ENCODE results near the gene LRPPRC.

LRPPRC gene

GRCh38 chr2:43985359-43985758 lies 10.4 kb downstream of the LRPPRC start:
- H3K4me1 ChIP-seq, result no peaks in the 10 kb centered on the region
- H3K27ac ChIP-seq, result no peak overlapping the region
- no peaks in the 10 kb centered on the region for H3K36me3 ChIP-seq (ENCODE audit: control insufficient read depth, insufficient read depth, low read length)
- no peaks in the 10 kb centered on the region for H3K27me3 ChIP-seq (ENCODE audit: control insufficient read depth, insufficient read depth, low read length)
- no peaks in the 10 kb centered on the region for H3K9me3 ChIP-seq (ENCODE audit: control insufficient read depth, low read length)
- H3K4me2 ChIP-seq (ENCODE audit: low read length), result no peak overlapping the region
- peaks cover 27% of the 10 kb centered on the region for H3K79me2 ChIP-seq
- TF ChIP-seq, protein P1, sequence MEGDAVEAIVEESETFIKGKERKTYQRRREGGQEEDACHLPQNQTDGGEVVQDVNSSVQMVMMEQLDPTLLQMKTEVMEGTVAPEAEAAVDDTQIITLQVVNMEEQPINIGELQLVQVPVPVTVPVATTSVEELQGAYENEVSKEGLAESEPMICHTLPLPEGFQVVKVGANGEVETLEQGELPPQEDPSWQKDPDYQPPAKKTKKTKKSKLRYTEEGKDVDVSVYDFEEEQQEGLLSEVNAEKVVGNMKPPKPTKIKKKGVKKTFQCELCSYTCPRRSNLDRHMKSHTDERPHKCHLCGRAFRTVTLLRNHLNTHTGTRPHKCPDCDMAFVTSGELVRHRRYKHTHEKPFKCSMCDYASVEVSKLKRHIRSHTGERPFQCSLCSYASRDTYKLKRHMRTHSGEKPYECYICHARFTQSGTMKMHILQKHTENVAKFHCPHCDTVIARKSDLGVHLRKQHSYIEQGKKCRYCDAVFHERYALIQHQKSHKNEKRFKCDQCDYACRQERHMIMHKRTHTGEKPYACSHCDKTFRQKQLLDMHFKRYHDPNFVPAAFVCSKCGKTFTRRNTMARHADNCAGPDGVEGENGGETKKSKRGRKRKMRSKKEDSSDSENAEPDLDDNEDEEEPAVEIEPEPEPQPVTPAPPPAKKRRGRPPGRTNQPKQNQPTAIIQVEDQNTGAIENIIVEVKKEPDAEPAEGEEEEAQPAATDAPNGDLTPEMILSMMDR (IDR thresholded peaks at IDR 0.05), result no peak
- no peak overlapping the region for H3K9ac ChIP-seq
- H3K4me3 ChIP-seq (ENCODE audit: low read depth, low read length), result no peak overlapping the region
- no peak overlapping the region for H2AFZ ChIP-seq

DNA sequence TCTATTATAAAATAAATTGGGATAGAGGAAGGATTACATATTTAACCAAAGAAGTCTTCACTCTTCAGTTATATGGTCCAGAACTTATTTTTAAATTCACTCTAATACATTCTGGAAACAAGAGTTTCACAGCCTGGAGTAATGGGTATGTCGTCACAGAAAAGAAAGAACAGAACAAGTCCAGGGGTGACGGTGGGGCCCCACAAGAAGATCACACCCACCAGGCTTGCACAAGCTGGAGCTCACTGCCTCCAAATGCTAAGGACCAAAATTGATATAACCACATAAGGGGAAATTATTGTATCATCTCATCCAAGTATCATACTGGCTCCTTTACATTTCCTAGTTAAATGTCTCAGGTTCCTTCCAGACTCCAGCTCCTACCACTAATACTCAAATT lies 11.3 kb downstream of the LRPPRC start:
- H3K9me3 ChIP-seq (ENCODE audit: control insufficient read depth, low read length), result no peaks in the 10 kb centered on the region
- H2AFZ ChIP-seq, result no peak overlapping the region
- no peaks in the 10 kb centered on the region for H3K36me3 ChIP-seq (ENCODE audit: control insufficient read depth, insufficient read depth, low read length)
- TF ChIP-seq, protein P1 (IDR thresholded peaks at IDR 0.05), result no peak
- no peak overlapping the region for H3K9ac ChIP-seq
- no peaks in the 10 kb centered on the region for H3K27me3 ChIP-seq (ENCODE audit: control insufficient read depth, insufficient read depth, low read length)
- peaks cover 21% of the 10 kb centered on the region for H3K79me2 ChIP-seq
- H3K4me3 ChIP-seq (ENCODE audit: low read depth, low read length), result no peak overlapping the region
- no peak overlapping the region for H3K4me2 ChIP-seq (ENCODE audit: low read length)
- no peak overlapping the region for H3K27ac ChIP-seq
- H3K4me1 ChIP-seq, result no peaks in the 10 kb centered on the region

DNA sequence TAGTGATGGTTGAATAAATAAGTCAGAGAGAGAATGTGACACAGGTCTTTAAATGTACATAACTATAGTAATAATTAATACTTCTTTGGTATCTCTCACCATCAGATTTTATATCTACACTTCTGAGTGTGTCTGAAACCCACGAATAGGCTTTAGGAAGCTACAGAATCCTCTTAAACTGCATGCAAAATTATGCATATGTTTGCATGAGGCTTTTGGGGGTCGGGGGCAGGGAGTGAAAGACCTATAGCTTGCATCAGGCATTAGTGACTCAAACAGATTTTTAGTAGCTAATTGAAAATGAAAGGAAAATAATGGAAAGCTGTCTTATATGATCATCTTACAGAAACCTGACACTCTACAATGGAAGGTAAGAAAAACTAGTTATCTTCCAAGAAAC lies 14.9 kb downstream of the LRPPRC start:
- H3K9ac ChIP-seq, result no peak overlapping the region
- H2AFZ ChIP-seq, result no peak overlapping the region
- H3K36me3 ChIP-seq (ENCODE audit: control insufficient read depth, insufficient read depth, low read length), result no peaks in the 10 kb centered on the region

DNA sequence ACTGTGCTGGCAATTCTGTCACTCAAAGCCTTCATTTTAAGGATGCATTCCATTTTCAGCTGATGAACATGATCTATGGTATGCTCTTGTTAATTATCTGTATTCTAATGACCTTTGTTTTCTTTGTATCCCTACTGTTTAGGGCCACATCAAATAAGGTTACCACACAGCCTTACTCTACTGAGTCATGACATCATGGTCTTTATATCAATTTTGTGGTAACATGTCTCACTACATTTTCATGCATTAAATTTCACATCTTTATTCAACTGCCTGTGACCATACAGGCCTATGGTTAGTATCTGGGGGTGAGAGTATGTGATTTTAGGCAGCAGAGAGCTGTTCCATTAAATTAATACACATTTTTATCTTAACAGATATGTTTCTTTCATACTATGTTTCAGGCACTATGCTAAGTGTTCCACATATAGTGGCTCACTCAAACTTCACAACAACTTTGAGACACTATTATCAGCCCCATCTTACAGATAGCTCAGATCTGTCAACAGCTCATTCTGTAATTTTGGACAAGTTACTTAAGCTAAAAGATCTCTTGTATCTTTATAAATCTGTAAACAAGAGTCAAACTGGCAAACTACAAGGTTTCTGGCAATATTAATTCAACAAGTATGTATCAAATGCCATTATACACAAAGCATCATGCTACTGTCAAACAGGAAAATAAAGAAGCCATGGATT lies 18.0 kb downstream of the LRPPRC start:
- Histone ChIP-seq H3K4me1 (no peaks in the 10 kb centered on the region), H3K9ac (no peak overlapping the region), H3K36me3 (ENCODE audit: control insufficient read depth, insufficient read depth, low read length) (no peaks in the 10 kb centered on the region), H3K9me3 (ENCODE audit: control insufficient read depth, low read length) (no peaks in the 10 kb centered on the region), H3K4me2 (ENCODE audit: low read length) (no peak overlapping the region), H3K27ac (no peak overlapping the region), H3K4me3 (ENCODE audit: low read depth, low read length) (no peak overlapping the region), H3K27me3 (ENCODE audit: control insufficient read depth, insufficient read depth, low read length) (no peaks in the 10 kb centered on the region), H3K79me2 (no peaks in the 10 kb centered on the region), H2AFZ (no peak overlapping the region)
- TF ChIP-seq, protein P1 (IDR thresholded peaks at IDR 0.05), result no peak

More for the DNA sequence above, 14.9 kb downstream of the LRPPRC start:
- Histone ChIP-seq H3K4me2 (ENCODE audit: low read length) (no peak overlapping the region), H3K9me3 (ENCODE audit: control insufficient read depth, low read length) (no peaks in the 10 kb centered on the region), H3K4me3 (ENCODE audit: low read depth, low read length) (no peak overlapping the region), H3K79me2 (peaks cover 2% of the 10 kb centered on the region), H3K4me1 (no peaks in the 10 kb centered on the region), H3K27me3 (ENCODE audit: control insufficient read depth, insufficient read depth, low read length) (no peaks in the 10 kb centered on the region), H3K27ac (no peak overlapping the region)
- TF ChIP-seq, protein P1 (IDR thresholded peaks at IDR 0.05), result no peak

DNA sequence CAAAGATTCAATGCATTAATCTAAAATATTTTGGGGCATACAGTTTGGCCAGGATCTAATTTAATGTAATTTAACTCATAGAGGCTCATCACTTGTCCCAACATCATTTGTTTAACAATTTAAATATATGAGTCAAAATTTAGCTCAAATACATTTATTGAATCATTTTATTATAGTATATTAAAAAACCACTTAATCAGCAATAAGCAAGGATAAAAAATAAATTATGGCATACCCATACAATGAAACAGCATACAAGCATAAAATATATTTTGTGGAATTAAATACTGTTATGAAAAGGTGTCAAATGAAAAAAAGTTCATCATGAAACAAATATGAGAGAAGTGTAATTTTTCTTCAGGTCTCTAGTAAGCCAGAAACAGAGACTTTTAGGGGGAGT lies 34.9 kb downstream of the LRPPRC start:
- Histone ChIP-seq H3K79me2 (peaks cover 2% of the 10 kb centered on the region), H3K9ac (no peak overlapping the region), H3K36me3 (ENCODE audit: control insufficient read depth, insufficient read depth, low read length) (no peaks in the 10 kb centered on the region), H3K4me3 (ENCODE audit: low read depth, low read length) (no peak overlapping the region), H3K27ac (no peak overlapping the region), H3K4me1 (no peaks in the 10 kb centered on the region), H2AFZ (no peak overlapping the region), H3K9me3 (ENCODE audit: control insufficient read depth, low read length) (no peaks in the 10 kb centered on the region), H3K27me3 (ENCODE audit: control insufficient read depth, insufficient read depth, low read length) (no peaks in the 10 kb centered on the region), H3K4me2 (ENCODE audit: low read length) (no peak overlapping the region)
- TF ChIP-seq, protein P1 (IDR thresholded peaks at IDR 0.05), result no peak

Data from parathyroid adenoma (tissue), 2 donors.